Fibroblast of villous mesenchyme (primary cell): Measurements from ENCODE around the gene LRRC4. TPM values are rescaled to one million over a fixed set of nuclear protein-coding genes. Genes with fewer than 3 reads are reported as not detected.

Experiments used
- DNase-seq: peaks from one replicate; pipeline ENCODE4 v3.0.0-alpha.2; 2010; ENCODE audit warnings: low read depth
- H3K4me3 ChIP-seq: 2 replicates; pipeline ENCODE4 v1.5.1; 2011; ENCODE audit warnings: low read depth, mild to moderate bottlenecking, low read length
- total RNA-seq: library from RNA; depleted of rRNA; stranded (reverse); fragments of >200 nt; gene quantifications from 2 replicates; pipeline ENCODE4 v1.2.3, GENCODE V29; 2012
- TF ChIP-seq, protein P1 (sequence below): IDR thresholded peaks from 2 replicates; pipeline ENCODE4 v1.5.1; 2012; ENCODE audit warnings: low read depth, mild to moderate bottlenecking, low read length; ENCODE audit not compliant: insufficient read depth

Gene LRRC4
- total RNA-seq, 1 donor, result under 0.01 TPM

GRCh38 chr7:127979113-127979727, 52.0 kb downstream of the LRRC4 start:
- H3K4me3 ChIP-seq, result no peak overlapping the region
- TF ChIP-seq, protein P1, sequence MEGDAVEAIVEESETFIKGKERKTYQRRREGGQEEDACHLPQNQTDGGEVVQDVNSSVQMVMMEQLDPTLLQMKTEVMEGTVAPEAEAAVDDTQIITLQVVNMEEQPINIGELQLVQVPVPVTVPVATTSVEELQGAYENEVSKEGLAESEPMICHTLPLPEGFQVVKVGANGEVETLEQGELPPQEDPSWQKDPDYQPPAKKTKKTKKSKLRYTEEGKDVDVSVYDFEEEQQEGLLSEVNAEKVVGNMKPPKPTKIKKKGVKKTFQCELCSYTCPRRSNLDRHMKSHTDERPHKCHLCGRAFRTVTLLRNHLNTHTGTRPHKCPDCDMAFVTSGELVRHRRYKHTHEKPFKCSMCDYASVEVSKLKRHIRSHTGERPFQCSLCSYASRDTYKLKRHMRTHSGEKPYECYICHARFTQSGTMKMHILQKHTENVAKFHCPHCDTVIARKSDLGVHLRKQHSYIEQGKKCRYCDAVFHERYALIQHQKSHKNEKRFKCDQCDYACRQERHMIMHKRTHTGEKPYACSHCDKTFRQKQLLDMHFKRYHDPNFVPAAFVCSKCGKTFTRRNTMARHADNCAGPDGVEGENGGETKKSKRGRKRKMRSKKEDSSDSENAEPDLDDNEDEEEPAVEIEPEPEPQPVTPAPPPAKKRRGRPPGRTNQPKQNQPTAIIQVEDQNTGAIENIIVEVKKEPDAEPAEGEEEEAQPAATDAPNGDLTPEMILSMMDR, result no peak
- no peak for DNase-seq

DNA sequence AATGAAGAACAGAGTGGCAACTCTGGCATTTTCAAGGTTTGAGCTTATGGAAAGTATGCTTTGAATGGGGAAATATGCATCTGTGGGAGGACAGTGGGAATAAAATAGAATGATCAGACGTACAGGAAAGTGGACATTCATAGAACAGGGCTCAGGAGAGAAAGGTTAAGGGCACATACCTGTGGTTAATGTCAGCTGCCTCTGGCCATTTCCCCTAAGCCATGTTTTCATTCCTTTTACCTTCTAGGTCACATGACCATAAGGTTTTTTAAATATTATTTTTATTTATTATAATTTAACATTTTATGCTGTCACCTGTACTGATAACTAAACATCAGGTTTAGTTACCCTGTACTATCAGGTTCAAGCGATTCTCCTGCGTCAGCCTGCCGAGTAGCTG, 52.8 kb downstream of the LRRC4 start:
- DNase-seq, result peak; percentile 43

More for the DNA sequence above, 52.8 kb downstream of the LRRC4 start:
- no peak overlapping the region for H3K4me3 ChIP-seq
- TF ChIP-seq, protein P1, result no peak

Other genes starting within 250 kb of the LRRC4 start
- not detected in 2 replicates for gene LEP, start 209.8 kb upstream of the LRRC4 start, total RNA-seq